AG09309 (cell line): ENCODE data around the gene LACRT.

ENCODE experiments used
- DNase-seq: peaks from one replicate; pipeline ENCODE4 v3.0.0-alpha.2; 2010; ENCODE audit warnings: low read depth
- H3K4me3 ChIP-seq: 2 replicates; pipeline ENCODE4 v1.5.1; 2011; ENCODE audit warnings: mild to moderate bottlenecking, low read depth, low read length, moderate library complexity; ENCODE audit not compliant: control insufficient read depth
- CTCF ChIP-seq: IDR thresholded peaks from 2 replicates; pipeline ENCODE4 v1.5.1; 2011; ENCODE audit warnings: mild to moderate bottlenecking, low read depth, low read length, inconsistent platforms; ENCODE audit not compliant: insufficient read depth, control insufficient read depth; ENCODE audit errors: missing control alignments

Gene LACRT

DNA sequence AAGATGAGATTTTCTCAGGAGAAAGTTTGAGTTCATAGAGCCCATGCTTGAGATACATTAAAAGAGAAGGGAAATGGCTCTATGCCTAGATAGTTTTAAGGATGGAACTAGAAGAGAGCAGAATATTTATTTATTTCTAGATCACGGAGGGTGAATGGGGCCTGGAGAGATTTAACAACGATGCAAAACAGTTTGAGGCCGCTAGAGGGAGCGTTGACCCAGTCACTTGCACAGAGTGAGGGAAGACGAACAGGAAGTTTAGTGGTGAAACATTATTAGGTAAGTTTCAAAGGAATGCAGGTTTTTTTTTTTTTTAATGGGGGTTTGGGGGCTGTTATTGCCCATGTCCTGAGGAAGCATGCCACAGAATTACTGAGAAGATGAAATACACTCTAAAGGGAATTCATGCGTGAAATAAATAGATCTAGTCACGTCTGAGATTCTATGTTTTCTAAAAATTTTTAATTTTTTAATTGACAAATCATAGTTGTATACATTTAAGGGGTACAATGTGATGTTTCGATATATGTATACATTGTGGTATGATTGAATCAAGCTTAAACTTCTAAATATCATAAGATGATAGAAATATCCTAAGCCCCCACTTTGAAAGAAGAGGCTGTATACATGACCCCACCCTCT, 31.4 kb downstream of the LACRT start:
- peak; percentile 86 for TF ChIP-seq CTCF
- no peak overlapping the region for H3K4me3 ChIP-seq
- DNase-seq, result peak; percentile 33

DNA sequence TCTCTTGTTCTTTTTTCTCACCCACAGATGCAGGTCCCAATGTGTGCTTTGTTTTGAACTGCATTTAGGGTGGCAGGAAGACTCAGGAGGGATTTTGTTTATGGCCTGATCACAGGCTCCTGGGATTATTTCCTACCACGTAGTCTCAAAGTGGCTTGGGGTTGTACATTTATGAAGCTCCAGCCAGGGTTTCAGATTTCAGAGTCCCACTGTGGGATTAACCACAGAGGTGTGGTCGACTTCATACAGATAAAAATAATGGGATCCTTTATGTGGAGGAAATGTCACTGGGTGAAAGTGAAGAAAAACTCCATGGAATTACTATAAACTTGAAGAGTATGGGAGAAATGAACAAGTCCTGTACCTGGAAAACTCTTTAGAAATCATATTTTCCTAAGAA, 32.0 kb downstream of the LACRT start:
- no peak for DNase-seq
- no peak for TF ChIP-seq CTCF
- H3K4me3 ChIP-seq, result no peak overlapping the region

- H3K4me3 ChIP-seq, result no peak overlapping the region
- DNase-seq, result no peak
- no peak for TF ChIP-seq CTCF
These were observed 32.9 kb downstream of the LACRT start for GRCh38 chr12:54601841-54602240.

DNA sequence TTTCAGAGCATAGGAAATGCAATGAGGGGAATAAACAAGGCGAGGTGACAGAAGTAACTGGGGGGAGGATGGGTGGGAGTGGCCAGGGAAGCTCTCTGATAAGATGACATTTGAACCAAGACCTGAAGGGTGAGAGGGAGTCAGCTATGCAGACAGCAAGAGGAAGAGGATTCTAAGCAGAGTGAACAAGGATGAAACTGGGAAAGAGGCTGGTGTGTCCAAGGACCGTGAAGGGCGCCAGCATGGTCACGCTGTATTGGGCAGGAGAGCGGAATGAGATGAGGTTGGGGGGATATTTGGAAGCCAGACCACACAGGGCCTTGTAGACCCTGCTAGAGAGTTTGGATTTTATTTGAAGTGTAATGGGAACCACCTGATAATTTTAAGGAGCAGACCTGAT, 35.7 kb downstream of the LACRT start:
- no peak for TF ChIP-seq CTCF
- H3K4me3 ChIP-seq, result no peak overlapping the region

GRCh38 chr12:54596526-54596946, 38.2 kb downstream of the LACRT start:
- no peak for DNase-seq
- no peak overlapping the region for H3K4me3 ChIP-seq
- TF ChIP-seq CTCF, result peak; percentile 88

More for the DNA sequence above, 35.7 kb downstream of the LACRT start:
- no peak for DNase-seq

GRCh38 chr12:54595471-54595870, 39.2 kb downstream of the LACRT start:
- DNase-seq, result no peak
- no peak for TF ChIP-seq CTCF
- no peak overlapping the region for H3K4me3 ChIP-seq
